DMS114 treated with DMSO at 0.1 percent for 48 hours (cell line): ENCODE results near the gene RPL28.

Experiments used
- DNase-seq: peaks from one replicate; lab custom pipeline; 2025; ENCODE audit not compliant: unreplicated experiment; lab: John Stamatoyannopoulos, UW

The RPL28 gene

DNA sequence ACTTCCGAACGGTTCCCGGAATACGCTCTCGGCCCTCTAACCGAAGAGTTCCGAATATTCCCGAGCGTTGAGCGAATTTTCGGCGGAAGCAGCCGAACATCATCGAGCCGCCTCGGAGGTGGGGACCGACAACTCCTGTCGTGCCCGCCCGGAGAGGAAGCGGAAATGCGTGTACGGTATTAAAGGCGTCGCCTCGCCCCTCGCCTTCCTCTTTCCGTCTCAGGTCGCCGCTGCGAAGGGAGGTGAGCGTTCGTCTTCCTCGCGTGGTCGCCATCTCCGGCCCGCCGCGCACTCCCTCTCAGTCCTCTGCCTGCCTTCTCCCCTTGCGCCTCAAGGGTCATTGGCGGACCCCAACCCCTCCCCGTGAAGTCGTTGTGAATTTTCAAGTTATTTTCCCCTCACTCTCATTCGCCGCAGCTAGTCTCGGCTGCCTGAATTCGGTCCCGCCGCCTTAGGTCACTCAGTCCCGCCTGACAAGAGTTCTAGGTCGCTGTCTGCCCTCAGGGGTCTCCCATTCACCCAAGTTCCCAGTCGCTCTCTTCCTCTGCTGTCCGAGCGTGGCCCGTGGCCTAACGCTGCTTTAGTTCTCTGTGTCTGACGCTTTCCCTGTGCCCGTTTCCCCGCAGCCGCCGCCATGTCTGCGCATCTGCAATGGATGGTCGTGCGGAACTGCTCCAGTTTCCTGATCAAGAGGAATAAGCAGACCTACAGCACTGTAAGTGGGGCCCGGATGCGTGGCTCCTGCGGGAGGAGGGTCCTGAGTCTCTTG lies at the start of gene RPL28:
TSS of gene RPL28 (plus strand) at position 209 of the 769 bp plus-strand sequence. CDS start at position 635, 426 bp downstream.
- DNase-seq, result peak; percentile 98

DNA sequence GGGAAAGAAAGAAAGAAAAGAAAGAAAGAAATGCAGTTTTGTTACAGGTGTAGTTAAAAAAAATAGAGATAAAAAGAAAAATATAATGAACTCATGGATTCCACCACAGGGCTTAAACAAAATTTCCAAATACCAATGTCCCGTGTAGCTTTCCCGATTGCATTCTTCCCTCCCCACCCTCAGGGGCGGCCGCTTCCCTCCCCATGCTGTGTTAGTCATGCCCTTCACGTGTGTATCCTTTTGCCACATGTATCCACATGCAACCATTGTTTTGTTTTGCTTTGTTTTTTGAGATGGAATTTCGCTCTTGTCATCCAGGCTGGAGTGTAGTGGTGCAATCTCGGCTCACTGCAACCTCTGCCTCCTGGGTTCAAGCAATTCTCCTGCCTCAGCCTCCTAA lies 49.6 kb upstream of the RPL28 start:
- no peak for DNase-seq

DNA sequence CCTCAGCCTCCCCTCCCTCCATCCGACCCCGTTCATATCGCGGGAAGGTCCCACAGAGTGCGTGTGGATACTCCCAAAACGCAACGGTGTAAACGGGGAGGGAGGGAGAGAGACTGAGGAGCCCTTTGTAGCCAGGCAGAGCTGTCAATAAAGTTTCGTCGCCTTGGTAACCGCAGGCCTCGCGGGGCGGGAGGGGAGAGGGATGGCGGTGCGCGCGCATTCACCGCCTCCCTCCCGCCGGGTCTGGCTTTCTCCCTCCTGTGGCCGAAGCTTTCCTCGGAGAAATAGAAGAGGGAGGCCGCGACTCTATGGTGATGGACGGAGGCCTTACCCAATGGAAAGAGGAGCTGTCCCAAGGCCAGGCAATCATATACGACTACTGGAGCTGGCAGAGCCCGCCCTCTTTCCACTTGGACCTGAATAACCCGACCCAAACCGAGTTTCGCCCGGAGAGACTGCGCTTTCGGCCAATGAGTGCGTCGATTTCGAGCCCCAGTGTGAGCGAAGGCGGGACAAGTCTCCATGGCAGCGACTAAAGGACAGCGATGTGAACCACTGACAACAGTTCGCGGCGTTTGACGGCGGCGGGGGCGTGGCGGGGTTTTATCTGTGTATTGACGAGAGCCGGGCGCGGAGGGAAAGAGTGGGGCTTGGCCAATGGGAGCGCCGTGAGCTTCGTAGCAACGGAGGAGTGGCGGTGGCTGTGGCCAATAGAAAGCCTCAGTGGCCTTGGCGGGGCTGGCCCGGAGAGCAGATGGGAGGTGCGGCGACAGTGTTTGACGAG lies 46.4 kb upstream of the RPL28 start, which contains the start of gene KMT5C:
TSS of gene KMT5C (plus strand) at position 772 of the 784 bp plus-strand sequence. CDS start 2,061 bp downstream, outside the sequence.
- peak; percentile 100 for DNase-seq

DNA sequence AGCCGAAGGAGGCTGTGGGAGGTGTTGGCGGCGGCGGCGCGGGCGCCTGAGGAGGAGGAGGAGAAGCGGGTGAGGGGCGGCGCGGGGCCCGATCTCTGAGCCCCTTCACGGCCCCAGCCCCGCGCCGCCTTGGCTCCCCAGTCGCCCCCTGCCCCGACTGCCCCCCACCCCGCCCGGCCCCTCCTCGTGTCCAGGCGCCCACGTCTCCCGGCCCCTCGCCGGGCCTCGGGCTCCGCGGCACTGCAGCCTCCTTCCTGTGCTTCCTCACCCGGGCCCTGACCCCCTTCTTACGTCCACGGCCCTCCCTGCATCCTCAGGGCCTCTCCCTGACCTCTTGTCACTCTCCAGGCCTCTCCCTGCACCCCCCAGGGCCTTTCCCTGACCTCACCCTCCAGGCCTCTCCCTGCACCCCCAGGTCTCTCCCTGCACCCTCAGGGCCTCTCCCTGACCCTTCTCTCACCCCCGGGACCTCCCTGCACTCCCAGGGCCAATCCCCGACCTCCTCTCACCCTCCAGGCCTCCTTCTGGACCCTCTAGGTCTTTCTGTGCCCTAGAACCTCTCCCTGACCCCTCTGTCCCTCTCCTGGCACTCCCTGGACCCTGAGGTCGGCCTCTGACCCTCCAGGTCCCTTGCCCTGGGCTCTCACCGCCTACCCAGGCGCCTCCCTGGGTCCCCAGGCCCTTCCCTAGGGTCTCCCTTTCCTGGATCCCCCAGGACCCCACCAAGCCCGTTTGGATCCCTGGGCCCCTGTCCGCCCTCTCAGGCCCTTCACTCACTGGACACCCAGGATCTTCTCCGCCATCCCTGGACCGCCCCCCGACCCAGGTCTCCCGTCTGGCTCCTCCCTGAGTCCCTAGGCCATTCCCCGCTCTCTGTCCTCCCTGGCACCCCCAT lies 45.6 kb upstream of the RPL28 start:
- no peak for DNase-seq

DNA sequence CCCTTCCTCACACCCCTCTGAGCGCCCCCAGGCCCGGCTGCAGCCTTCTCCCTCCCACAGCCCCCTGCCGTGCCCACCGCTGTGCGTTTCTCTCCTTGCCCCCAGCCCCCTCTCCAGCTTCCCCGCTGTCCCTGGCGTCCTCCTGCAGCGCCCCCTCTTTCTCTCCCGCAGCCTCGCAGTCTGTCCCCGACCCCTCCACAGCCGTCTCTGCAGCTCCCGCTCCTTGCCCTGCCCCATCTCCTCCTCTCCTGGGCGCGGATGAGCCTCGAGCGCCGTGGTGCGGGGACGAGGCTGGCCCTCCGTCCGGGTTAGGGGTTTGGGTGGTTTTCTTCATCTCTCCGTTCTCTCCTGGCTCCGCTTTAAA lies 45.0 kb upstream of the RPL28 start:
- DNase-seq, result no peak

DNA sequence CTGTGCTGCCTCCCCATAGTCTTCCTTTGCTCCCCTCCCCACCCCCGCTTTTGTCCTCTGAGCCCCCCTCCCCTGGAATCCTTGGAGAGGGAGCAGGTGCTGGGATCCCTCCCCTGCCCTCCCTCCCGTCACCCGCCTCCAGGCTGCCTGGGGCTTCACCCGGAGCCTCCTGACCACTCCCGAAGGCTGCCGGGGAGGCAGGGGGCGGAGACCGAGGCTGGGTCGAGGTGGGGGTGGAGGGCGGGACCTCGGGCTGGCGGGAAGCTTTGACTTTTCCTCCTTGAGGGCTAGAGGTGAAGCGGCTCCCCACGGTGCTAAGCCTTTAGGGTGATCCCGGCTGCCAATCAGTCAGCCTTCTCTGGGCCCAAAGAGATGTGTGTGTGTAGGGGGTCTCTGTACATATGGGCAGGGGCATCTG lies 44.6 kb upstream of the RPL28 start:
- DNase-seq, result no peak

DNA sequence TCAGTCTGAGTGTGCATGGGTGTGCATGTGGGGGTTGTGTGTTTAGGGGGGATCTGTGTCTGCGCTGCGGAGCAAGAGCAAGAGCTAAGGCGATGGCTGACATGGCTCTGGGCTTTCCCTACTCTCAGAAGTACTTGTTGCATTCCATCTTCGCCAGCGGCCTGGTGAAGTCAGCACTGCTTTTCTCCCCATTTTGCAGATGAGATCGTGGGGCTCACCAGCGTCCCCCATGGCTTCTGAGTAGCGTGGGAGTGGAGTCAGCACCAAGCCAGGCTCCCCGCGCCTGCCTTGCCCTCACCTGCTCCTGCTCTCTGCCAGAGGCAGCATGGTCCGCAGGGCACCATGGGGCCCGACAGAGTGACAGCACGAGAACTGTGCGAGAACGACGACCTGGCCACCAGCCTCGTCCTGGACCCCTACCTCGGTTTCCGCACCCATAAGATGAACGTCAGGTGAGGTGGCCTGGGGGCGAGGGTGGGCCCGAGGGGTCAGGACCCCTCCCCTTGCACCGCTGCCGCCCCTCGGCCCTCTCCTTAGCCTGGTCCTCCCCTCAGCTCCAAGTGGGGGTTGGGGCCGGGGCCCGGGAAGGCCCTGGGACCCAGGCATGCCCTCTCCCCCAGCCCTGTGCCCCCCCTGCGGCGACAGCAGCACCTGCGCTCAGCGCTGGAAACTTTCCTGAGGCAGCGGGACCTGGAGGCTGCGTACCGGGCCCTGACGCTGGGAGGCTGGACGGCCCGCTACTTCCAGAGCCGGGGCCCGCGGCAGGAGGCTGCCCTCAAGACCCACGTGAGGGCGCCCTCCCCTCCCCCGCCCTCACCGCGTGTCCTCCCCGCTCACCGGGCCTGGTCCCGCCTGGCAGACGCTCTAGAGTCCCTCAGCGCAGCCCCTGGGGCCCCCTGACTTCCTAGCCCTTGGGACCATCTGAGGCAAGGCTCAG lies 43.9 kb upstream of the RPL28 start:
- DNase-seq, result no peak

DNA sequence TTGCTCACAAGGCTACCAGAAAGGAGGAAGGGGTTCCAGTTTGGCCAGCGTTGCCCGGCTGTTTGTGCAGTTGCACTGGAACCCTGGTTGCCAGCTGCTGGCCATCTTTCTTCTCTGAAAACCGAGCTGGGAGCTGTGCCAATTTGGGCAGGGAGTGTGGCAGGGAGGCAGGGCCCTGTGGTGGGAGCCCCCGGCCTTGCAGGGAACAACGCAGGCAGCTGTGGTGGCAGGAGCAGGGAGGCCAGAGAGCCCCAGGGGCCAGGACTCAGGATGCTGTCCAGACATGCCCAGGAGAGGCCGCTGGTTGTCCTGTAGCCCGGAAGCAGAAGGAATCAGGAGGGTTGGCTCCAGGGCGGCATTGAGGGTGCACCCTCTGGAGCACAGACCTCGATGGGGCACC lies 41.3 kb upstream of the RPL28 start:
- no peak for DNase-seq

DNA sequence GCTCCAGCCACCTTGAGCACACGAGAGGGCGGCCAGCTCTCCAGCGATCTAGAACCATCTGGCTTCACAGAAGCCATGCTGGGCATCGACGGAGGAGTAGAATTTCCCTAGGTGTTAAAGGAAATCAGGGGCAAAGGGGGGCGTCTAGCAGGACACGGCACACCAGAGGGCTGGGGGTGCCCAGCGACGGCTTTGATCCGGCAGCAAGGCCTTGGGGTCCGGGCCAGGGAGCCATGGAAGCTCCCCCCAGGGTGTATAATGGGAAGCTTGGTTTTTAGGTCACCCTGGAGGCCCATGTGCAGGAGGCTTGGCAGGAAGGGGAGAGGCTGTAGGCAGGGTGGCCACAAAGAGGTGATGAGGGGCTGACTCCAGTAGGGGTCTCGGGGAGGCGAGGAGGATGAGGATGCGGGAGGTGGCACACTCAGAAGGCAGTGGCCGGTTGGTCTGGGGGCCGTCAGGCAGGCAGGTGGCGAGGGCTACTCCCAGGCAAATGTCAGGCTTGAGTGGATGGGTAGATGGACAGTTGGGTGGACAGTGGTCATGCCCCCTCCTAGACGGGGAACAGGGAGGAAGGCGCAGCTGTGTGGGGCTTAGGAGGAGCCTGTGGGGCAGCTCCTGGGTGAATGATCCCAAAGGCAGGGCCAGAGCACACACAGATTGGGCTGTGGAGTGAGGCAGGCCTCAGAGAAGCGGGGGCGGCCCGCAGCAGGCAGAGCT lies 40.5 kb upstream of the RPL28 start:
- no peak for DNase-seq

DNA sequence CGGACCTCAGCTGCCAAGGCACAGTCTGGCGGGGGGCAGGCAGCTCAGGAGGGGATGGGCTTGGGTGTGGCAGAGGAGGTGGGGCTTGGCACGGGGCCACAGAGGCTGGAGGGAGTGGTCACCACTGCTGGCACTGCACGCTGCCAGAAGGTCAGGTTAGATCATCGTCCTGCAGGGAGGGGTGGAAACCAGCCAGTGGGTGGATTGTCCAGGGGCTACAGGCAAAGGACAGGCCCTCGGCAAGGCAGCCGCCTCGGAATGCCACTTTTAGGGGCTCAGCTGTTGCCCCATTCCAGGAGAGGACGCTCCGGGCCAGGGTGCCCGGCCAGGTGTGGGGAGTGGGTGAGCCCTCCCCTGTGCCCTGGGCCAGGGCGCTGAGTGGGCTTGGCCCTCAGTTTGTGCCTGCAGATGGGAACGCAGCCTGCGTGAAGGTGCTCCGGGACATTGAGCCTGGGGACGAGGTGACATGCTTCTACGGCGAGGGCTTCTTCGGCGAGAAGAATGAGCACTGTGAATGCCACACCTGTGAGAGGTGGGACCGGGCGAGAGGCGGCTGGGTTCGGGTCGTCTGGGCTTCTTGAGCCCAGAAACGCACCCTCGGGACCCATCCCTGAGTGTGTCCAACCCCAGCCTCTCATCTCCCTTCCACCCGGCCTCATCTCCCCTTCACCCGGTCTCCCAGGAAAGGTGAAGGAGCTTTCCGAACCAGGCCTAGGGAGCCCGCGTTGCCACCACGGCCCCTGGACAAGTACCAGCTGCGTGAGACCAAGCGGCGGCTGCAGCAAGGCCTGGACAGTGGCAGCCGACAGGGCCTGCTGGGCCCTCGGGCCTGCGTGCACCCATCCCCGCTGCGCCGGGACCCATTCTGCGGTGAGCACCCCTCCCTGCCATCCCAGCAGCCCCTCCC lies 39.7 kb upstream of the RPL28 start:
- DNase-seq, result no peak

DNA sequence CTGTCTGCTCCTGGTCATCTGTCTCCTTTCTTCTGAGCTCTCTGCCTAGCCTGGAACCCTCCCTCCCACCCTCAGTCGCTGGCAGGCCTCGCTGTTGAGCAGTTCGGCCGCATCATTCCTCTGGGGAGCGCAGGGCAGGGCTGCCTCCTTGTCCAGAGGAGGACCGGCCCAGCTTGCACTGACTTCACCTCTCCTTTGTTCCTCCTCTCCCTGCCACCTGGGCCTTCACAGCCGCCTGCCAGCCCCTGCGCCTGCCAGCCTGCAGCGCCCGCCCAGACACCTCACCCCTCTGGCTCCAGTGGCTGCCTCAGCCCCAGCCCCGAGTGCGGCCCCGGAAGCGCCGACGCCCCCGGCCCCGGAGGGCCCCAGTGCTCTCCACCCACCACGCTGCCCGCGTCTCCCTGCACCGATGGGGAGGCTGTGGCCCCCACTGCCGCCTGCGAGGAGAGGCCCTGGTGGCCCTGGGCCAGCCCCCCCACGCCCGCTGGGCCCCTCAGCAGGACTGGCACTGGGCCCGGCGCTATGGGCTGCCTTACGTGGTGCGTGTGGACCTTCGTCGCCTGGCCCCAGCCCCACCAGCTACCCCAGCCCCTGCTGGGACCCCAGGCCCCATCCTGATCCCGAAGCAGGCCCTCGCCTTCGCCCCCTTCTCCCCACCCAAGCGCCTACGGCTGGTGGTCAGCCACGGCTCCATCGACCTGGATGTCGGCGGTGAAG lies 38.8 kb upstream of the RPL28 start:
- DNase-seq, result no peak

DNA sequence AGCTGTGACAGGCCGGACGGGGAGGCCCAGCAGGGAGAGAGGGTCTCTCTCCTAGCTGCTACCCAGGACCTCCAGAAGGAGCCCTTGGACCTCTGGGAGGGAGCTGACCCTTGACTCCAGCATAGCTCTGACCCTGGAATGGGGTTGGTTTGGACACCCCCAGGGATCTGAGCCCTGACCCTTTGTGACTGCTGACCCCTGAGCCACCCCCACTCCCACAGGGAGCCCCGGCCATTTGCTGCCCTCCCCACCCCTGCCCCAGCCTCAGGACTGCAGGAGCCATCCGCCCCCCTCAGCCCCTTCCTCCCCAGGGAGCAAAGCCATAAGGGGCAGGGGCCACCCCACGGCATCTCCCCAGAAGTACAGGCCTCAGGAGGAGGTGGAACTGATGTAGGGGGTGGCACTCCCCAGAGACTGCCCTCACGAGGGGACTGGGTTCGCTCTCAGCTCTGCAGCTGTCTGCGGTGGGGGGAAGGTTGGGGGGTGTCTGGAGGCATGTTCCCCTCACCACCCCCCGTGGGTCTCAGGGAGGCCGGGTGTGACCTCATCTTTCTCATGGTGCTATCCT lies 38.2 kb upstream of the RPL28 start:
- no peak for DNase-seq

DNA sequence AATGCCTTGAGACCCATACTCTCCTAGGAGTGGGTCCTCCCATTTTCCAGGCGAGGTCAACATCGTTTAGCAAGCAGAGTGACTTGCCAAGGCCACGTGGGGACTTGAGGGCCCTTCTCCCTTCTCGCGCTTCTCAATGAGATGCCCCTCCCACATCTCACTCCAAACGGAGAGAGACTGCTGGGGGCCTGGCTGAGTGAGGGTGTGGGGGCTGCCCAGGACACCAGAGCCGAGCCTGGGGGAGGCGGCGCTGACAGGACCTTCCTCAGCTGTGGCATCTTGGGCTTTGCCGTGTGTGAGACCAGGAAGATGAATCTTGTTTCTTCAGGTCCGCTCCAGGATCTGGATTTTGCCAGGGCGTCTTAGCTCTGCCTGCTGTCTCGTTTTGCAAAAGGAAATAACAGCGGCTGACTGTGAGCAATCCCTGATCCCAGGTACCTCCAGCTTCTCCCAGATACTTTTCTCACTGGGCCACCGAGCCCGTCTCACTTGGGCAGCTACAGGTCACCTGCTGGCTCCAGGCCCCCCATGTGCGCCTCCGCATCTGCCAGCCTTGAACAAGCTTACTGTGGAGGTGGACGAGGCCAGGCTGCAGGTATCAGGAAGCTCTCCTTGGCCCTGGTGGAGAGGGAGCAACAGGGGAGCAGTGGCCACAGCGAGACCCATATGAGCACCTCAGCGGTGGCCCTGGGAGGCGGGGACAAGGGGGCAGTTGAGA lies 37.3 kb upstream of the RPL28 start:
- DNase-seq, result no peak

DNA sequence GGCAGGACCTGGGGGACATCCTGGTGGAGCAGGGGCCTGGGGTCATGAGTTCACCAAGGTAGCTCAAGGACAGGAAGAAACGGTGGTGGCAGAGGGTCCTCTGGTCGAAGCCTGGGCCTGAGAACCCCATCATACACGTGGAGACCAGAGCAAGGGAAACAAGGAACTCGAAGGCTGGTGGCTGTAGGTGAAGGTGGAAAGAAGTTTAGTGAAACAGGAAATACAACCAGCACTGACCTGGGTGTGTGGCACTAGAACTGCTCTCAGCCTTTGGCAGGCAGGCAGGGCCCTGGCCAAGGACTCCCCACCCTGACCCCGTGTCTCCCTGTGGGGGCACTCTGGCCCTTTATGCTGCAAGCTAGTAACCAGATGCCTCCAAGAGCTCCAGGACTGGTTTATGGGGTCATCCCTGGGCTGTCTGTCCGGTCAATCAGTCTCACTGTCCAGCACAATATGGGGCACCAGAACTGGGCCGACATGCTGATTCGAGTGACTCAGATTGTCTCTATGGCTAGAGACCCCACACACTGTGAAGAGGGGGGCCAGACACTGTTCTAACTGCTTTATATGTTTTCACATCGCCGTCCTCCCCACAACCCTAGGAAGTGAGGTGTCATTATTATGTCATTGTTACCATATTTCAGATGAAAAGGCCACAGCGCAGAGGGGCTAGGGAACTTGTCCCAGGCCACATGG lies 35.0 kb upstream of the RPL28 start:
- no peak for DNase-seq

DNA sequence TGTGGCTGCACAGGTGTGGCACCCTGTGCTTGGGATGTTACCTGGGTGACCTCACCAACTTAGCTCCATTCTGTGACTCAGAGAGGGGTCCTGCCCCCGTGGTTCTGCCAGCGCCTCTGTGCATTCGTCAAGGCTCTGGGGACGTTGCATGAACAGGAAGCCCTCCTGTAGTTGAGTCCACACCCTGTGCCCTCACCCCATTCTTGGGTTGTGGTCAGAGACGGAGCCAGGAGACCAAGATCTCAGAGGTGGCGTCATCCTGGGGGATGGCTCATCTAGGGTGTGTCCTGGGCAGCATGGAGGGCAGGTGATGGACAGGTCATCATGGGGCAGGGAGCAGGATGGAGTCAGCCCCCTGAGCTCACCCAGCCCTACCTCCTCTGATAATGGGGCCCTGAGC lies 33.7 kb upstream of the RPL28 start:
- DNase-seq, result no peak

DNA sequence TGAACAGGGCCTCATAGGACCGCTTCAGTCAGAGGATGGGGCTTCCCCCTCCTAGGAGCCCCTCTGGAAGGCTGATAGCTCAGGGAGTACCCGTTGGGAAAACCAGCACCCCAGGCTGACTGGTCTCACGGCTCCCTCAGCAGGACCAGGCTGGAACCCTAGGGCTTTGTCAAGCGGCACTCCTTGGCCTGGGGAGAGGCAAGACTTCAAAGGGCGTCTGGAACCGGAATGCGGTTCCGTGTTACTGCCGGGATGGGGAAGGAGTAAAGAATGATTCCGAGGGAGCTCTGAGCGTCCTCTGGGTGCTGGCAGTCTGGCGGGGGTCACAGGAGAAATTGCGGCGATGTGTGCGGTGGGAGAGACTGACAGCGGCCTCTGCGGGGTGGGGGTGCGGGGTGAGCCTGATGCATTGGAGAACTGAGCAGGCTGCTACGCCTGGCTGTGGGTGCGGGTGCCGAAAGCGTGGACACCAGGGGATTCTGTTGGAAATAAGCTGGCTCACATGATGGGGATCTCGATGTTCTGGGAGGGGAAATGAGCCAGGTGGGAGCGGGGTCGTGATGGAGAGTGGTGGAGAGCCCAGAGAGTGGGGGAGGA lies 33.1 kb upstream of the RPL28 start:
- no peak for DNase-seq
